ENCODE results near the gene ATP9A.

ATP9A gene

GRCh38 chr20:51720854-51721253 is 47.3 kb downstream of the ATP9A start:
- no peak for DNase-seq

GRCh38 chr20:51720384-51720783 is 47.8 kb downstream of the ATP9A start:
- no peak for DNase-seq

GRCh38 chr20:51715856-51716185 is 52.4 kb downstream of the ATP9A start:
- no peak for DNase-seq

GRCh38 chr20:51715163-51715855 is 52.9 kb downstream of the ATP9A start:
- no peak for DNase-seq

- no peak for DNase-seq
These were observed 55.0 kb downstream of the ATP9A start for GRCh38 chr20:51713213-51713598.

GRCh38 chr20:51712501-51713212 is 55.5 kb downstream of the ATP9A start:
- DNase-seq: no peak

GRCh38 chr20:51711426-51711825 is 56.8 kb downstream of the ATP9A start:
- DNase-seq: no peak

- DNase-seq: no peak
These were observed 57.8 kb downstream of the ATP9A start for GRCh38 chr20:51710361-51710894.

GRCh38 chr20:51705400-51705799 is 62.8 kb downstream of the ATP9A start:
- DNase-seq: no peak

GRCh38 chr20:51703400-51704287 is 64.5 kb downstream of the ATP9A start:
- no peak for DNase-seq

GRCh38 chr20:51702556-51702955 is 65.6 kb downstream of the ATP9A start:
- no peak for DNase-seq

GRCh38 chr20:51700809-51701285 is 67.3 kb downstream of the ATP9A start:
- DNase-seq: no peak

- DNase-seq: no peak
These were observed 69.9 kb downstream of the ATP9A start for GRCh38 chr20:51698252-51698651.

- no peak for DNase-seq
These were observed 70.9 kb downstream of the ATP9A start for GRCh38 chr20:51697096-51697826.

- DNase-seq: no peak
These were observed 71.7 kb downstream of the ATP9A start for GRCh38 chr20:51696304-51697071.

- no peak for DNase-seq
These were observed 72.5 kb downstream of the ATP9A start for GRCh38 chr20:51695574-51696303.

- DNase-seq: no peak
These were observed 75.3 kb downstream of the ATP9A start for GRCh38 chr20:51692806-51693400.

- DNase-seq: no peak
These were observed 76.5 kb downstream of the ATP9A start for GRCh38 chr20:51691703-51692102.

GRCh38 chr20:51688600-51689244 is 79.5 kb downstream of the ATP9A start:
- DNase-seq: no peak

- no peak for DNase-seq
These were observed 80.6 kb downstream of the ATP9A start for GRCh38 chr20:51687630-51688029.

Measured in CD4-positive, alpha-beta T cell treated with Interleukin-17A for 4 hours (primary cell).